ENCODE measurements around the gene GPR152.
"Not testable (repeated sequence)": the region's sequence is repeated elsewhere in the genome, so short reads cannot be mapped to it uniquely, and the experiment has no call there.

GPR152 gene

GRCh38 chr11:67489203-67489884 is 36.8 kb upstream of the GPR152 start:
- no peak for DNase-seq

GRCh38 chr11:67486481-67487195 is 34.1 kb upstream of the GPR152 start:
- no peak for DNase-seq

- not testable (repeated sequence) for DNase-seq
Observed at GRCh38 chr11:67485873-67486361, 33.4 kb upstream of the GPR152 start.

- no peak for DNase-seq
Observed at GRCh38 chr11:67484847-67485311, 32.4 kb upstream of the GPR152 start.

- no peak for DNase-seq
Observed at GRCh38 chr11:67483831-67484665, 31.5 kb upstream of the GPR152 start.

- DNase-seq = peak; percentile 98
Observed at GRCh38 chr11:67482827-67483798, 30.6 kb upstream of the GPR152 start, which contains the start of gene AIP. Gene AIP (plus strand): TSS chr11:67483026. CDS start chr11:67483159, 133 bp downstream.

- DNase-seq = no peak
Observed at GRCh38 chr11:67482275-67482826, 29.8 kb upstream of the GPR152 start.

- DNase-seq = not testable (repeated sequence)
Observed at GRCh38 chr11:67477344-67478050, 25.0 kb upstream of the GPR152 start.

- not testable (repeated sequence) for DNase-seq
Observed at GRCh38 chr11:67476692-67477091, 24.2 kb upstream of the GPR152 start.

GRCh38 chr11:67472882-67473281 is 20.4 kb upstream of the GPR152 start:
- DNase-seq = no peak

GRCh38 chr11:67470337-67471002 is 17.9 kb upstream of the GPR152 start:
- DNase-seq = no peak

GRCh38 chr11:67469508-67469811 is 16.9 kb upstream of the GPR152 start:
- DNase-seq = no peak

GRCh38 chr11:67468759-67469507 is 16.4 kb upstream of the GPR152 start, which contains the start of gene TMEM134:
Gene TMEM134 (minus strand): TSS chr11:67469251. CDS start chr11:67469192, 59 bp downstream.
- DNase-seq = peak; percentile 94

GRCh38 chr11:67468456-67468758 is 15.9 kb upstream of the GPR152 start:
- DNase-seq = no peak

GRCh38 chr11:67468056-67468455 is 15.5 kb upstream of the GPR152 start:
- no peak for DNase-seq

- DNase-seq = no peak
Observed at GRCh38 chr11:67466962-67467771, 14.6 kb upstream of the GPR152 start.

- no peak for DNase-seq
Observed at GRCh38 chr11:67466367-67466766, 13.8 kb upstream of the GPR152 start.

- DNase-seq = not testable (repeated sequence)
Observed at GRCh38 chr11:67465530-67465929, 13.0 kb upstream of the GPR152 start.

GRCh38 chr11:67465189-67465510 is 12.6 kb upstream of the GPR152 start:
- DNase-seq = no peak

Data from fibroblast of skin of scalp (primary cell).